Stimulated activated CD4-positive, alpha-beta T cell treated with anti-CD3 and anti-CD28 coated beads, Interleukin-1b, Interleukin-23, amount 100 ng/mL, for 24 hours (primary cell): ENCODE data around the gene FICD.
"Not testable (repeated sequence)": the region's sequence is repeated elsewhere in the genome, so short reads cannot be mapped to it uniquely, and the experiment has no call there.

Source experiments
- DNase-seq, 4 experiments: peaks; one replicate each; pipeline ENCODE4 v3.0.0-alpha.2; 2020; ENCODE audit warnings: low read depth in 4 of 4, low spot score in 1 of 4

FICD gene

DNA sequence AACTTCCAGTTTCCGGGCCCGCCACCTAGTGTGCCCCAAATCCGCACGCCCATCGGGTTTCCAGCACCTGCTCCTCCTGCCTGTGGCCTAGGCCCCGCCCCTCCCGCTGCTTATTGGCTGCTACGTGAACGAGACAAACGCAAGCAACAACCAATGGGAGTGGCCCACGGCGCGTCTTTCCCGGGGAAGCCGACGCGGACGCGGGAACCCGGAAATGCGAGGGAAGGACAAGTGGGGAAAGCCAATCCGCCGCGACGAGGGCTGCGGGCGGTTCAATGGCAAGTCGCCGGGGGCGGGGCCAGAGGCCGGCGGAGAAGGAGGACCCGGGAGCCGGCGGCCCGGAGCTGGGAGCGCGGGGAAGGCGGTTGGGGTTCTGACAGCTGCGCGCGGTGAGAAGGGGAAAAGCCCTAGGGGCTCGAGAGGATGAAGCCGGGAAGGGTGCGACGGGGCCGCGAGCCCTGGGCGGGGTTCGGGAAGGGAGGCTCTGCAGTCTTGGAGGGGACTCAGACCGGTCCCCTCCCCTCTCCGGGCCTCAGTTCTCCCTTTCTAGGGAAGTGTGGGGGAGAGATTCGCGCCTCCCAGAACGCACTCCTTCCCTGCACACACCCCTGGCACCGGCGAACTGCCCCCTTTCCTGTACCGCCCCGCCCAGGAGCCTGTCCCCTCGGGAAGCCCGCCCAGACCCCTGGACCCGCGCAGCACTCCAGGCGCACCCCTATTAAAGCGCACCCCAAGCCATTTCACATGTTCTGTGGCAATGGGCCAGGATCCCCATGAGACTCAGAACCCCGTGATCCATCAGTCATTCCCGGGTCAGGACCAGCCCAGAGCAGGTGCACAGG is at the start of gene FICD:
Gene FICD, plus strand, starts transcription at position 305 of the 842 bp plus-strand sequence. CDS start 1,696 bp downstream, outside the sequence.
- peak; percentile 97 to 100 (median 99) for DNase-seq

DNA sequence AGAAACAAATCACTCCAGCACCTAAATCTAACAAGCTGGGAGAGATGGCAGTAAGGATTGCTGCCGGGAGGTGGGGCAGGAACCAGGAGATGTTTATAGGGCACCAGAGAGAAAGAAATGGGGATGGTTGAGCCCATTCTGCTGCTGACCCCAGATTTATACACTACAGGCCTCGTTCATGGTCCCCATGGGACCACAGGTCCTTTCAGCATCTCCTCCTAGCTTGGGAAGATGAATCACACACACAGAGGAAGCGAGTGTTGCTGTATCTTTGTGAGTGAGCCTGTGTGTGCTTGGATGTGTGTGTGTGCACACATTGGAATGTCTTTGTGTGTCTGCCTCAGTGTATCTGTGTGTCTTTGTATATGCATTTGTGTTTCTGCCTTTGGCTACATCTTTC is 49.7 kb upstream of the FICD start:
- no peak for DNase-seq

DNA sequence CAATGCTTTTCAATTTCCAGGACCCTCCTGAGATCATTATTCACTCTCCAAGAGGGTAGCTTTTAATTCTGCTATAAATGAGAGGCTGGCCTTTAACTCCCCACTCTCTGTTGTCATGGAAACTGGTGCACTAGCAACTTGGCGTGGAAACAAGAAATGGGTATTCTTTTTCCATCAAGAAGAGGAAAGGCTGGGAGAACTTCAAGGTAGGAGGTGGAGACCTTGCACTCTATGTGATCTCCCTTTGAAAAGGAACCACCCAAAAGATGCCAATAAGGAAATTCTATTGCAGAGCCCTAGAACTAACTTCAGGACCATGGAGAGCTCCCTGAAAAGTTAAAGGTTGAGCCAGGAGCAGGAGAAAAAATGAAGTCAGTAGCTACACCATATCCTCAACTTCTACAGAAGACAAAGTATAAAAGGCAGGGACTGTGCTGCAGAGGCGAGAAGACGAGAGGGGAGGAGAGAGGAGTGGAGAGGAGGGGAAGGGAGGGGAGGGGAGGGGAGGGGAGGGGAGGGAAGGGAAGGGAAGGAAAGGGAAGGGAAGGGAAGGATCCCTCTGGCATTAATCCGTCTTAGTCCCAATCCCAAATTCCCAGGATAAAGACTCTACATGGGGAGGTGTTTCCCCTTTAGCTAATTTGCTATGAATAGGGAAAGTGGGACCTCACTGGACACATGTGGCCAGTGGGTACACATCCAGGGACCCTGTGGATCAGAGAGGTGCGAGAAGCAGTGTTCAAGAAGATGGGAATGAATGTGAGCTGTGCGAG is 46.7 kb upstream of the FICD start:
- no peak for DNase-seq

DNA sequence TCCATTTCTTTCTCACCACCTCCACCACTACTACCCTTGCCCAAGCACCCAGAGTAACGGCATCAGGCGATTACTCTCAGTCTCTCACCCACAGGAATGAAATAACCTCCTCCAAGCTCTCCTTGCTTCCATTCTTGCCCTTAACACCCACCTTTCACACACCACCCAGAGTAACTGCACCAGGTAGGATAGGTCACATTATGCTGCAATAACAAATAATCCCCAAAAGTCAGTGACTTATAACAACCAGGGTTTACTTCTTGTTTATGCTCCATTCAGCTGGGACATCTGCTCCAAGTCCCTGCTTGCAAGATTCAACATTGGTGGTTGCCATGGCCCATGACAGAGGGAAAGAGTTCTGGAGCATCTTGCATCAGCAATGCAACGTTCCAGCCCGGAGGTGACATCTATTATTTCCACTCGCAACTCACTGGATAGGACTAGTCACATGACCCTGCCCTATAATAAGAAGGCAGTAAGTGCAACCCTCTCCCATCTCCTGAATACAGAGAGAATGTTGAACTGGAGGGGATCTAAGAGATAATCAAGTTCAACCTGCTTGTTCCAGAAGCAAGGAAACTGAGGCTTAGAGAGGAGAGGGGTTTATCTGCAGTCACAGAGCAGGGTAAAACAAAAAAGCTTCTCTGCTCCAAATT is 41.5 kb upstream of the FICD start:
- DNase-seq = no peak

DNA sequence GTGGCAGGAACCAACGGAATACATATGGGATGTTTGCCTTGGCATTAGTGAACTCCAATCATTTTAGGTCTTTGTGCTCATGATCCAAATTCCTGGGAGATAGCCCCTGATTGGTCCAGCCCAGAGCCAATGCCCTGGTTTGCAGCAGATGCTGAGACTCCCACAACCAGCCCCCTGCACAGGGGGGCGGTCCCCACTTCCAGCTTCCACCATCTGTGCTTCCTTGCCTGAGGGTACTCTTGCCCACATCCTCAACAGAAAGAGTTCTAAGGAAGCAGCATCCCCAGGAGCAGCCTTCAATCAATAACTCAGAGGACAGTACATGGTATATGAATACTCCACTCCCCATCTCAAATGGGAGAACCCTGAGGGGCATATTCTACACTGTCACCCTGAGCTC is 39.7 kb upstream of the FICD start:
- no peak for DNase-seq

DNA sequence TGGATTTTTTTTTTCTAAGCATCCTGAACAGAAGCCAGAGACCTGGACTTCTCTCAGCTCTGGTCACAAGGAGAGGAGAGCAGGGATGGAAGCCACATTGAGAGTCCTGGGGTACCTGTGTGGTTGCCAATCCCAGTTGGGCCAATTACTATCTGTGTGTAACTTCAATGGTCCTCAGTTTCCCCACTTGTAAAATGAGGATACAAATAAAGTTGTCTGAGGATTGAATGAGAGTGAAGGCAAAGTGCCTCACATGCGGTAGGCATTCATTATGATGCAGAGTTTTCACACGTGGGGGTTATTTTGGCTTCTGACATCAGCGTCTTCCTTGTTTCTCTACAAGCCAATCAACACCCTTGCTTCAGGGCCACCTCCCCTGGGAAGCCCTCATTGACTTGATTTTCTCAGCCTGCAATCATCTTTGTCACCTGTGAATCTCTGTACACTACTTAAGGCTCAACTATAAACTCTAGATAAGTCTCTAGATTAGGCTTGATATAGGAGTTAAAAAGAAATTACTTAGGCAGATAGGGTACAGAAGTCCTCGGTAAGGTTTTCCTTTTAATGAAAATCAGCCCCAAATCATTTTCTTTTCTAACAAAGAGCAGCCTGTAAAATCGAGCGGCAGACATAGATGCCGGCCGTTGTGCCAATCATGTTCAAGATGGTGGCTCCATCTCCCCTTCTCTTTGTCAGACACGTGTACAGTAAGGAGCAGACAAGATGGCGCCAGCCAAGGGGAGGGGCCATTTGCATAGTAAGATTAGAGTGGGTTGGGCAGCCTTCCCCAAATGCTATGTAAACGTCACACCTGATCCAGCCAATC is 37.8 kb upstream of the FICD start:
- DNase-seq = no peak

DNA sequence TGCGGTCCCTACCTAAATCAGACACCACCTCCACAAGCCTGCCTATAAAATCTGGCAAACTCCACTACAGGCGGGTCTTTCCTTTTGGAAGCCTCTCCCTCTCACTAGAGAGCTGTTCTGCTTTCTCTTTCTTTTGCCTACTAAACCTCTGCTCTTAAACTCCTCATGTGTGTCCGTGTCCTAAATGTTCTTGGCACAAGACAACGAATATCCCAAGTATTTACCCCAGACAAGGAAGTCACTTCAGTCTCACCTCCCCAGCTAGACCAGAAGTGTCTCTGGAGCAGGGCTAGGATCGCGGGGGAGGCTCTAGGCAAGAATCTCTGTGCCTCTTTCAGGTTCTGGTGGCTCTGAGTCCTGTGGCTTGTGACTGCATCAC is 37.2 kb upstream of the FICD start:
- no peak for DNase-seq

DNA sequence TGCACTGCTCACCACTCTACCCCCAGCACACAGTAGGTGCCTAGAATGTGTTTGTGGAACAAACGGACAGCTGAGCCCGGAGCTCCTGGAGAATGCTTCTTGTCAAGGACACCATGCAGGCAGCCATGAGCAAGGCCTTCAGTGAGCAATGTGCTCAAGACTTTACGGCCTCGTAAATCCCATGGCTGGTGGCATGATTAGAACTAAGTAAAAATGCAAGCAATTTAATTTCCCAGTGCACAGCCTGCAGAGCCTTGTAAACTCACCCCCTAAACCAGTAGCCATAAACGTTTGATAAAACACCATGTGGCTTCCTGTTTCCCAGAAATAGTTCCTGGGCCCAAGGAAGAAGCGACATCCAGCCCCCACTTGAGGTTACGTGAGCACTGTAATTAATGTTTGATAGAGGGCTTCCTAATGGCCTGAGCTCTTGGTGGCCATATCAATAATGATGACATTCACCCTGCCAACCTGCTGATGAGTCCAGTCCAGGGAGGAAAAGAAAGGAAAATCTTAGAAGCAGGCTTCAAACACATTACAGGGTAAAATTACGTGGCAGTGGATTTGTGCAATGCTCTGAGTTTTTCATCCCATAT is 36.4 kb upstream of the FICD start:
- no peak for DNase-seq

DNA sequence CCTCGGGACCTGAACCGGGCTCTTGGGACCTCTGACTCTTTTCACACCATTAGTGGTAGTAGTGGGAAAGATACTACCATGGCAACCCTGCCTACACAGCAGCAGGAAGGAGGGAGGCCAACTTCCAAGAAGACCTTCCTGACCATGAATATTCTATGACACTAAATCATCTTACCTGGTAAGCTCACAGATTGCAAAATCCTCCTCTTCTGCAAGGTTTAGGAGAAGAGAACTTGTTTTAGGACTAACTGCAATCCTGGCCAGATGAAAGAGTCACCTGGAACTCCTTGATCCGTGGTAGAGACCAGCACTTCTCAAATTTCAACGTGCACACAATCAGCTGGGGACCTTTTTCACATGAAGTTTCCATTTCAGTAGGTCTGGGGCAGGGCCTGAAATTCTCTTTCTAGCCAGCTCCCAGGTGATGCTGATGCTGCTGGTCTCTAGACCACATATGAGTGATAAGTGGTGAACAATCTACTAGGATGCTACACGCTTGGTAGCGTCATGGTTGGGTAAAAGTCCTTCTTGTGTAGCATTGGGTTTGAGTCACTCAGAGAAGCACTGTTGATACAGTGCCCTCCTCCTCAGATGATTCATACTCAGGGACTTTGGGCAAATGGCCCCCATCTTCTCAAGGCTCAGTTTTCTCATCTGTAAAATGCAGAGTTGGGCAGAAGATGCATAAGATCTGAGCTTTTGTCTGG is 35.6 kb upstream of the FICD start:
- DNase-seq = no peak

DNA sequence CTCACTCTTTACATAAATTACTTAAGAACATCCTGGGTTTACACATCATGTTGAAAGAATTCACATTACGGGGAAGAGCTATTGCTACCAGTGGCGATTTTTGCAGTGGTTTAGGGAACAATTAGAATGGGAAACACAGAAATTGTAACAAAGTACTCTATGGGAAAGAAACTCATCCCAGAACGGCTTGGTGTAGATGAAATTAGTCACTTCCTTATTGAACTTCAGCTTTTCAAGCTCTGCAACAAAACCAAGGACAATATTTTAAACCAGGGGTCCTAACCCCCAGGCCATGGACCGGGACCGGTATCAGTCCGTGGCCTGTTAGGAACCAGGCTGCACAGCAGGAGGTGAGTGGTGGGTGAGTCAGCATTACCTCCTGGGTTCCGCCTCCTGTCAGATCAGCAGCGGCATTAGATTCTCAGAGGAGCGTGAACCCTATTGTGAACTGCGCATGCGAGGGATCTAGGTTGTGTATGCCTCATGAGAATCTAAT is 32.3 kb upstream of the FICD start:
- DNase-seq = no peak

DNA sequence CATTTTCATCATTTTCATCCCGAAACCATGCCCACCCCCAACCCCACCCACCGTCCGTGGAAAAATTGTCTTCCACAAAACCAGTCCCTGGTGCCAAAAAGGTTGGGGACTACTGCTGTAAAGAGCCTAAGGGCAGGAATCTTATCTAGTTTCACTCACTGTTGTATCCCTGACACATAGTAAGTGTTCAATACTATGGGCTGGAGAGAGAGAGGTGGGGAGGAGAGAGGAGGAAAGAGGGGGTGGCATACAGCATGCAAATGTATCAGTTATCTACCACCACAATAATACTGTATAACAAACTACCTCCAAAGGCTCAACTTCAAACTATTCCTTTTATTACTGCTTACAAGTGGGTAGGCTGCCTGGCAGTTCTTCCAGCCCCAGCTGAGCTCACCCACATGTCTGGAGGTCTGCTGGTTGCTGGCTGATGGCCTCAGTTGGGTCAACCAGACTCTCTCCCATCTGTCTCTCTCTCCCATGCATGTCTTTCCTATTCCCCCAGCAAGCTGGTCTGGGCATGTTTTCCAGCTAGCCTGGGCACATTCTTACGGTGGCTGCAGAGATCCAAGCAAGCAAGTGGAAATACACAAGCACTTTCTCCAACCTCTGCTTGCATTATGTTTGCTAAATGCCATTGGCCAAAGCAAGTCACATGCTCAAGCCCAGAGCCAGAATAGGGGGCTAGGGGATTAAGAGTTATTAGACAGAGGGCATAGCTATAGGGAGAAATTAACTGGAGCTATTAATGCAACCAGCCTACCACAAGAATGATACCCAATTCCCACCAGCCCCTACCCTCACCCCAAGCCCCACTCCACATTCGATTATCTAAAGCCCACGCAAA is 31.6 kb upstream of the FICD start:
- DNase-seq = no peak

DNA sequence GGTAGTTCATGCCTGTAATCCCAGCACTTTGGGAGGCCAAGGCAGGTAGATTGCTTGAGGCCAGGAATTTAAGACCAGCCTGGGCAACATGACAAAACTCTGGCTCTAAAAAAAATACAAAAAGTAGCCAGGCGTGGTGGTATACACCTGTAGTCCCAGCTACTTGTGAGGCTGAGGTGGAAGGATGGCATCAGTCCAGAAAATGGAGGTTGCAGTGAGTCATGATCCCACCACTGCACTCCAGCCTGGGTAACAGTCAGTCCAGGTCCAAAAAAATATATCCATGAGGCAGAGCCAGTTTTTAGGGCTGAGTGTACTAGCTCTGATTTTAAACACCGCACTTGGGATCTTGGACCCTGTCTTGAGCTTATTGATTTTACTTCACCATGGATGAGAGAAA is 30.6 kb upstream of the FICD start:
- no peak for DNase-seq

DNA sequence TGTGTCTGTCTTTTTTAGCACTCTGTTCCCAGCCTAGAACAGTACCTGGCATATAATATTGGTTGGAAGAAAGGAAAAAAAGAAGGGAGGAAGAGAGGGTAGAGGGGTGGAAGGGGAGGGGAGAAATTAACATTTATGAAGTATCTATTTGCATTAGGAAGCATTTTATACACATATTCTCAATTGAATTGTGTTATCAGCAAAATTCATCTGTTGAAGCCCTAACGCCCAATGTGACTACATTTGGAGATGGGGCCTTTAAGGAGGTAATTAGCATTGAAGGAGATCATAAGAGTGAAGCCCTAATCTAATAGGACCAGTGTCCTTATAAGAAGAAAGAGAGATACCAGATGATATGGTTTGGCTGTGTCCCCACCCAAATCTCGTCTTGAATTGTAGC is 30.2 kb upstream of the FICD start:
- no peak for DNase-seq

DNA sequence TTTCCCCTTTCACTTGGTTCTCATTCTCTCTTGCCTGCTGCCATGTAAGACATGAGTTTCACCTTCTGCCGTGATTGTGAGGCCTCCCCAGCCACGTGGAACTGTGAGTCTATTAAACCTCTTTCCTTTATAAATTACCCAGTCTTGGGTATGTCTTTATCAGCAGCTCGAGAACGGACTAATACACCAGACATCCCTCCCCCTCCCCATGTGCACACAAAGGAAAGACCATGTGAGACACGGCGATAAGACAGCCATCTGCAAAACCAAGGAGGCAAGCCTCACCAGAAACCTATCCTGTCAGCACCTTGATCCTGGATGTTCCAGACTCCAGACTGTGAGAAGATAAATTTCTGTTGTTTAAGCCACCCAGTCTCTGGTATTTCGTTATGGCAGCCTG is 29.7 kb upstream of the FICD start:
- not testable (repeated sequence) for DNase-seq

DNA sequence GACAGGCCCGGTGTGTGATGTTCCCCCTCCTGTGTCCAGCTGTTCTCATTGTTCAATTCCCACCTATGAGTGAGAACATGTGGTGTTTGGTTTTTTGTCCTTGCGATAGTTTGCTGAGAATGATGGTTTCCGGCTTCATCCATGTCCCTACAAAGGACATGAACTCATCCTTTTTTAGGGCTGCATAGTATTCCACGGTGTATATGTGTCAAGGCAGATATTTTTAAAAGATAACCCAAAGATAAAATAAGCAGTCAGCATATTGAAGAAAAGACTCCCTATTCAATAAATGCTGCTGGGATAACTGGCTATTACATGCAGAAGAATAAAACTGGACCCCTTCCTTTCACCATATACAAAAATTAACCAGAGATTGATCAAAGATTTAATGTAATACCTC is 28.0 kb upstream of the FICD start:
- not testable (repeated sequence) for DNase-seq

DNA sequence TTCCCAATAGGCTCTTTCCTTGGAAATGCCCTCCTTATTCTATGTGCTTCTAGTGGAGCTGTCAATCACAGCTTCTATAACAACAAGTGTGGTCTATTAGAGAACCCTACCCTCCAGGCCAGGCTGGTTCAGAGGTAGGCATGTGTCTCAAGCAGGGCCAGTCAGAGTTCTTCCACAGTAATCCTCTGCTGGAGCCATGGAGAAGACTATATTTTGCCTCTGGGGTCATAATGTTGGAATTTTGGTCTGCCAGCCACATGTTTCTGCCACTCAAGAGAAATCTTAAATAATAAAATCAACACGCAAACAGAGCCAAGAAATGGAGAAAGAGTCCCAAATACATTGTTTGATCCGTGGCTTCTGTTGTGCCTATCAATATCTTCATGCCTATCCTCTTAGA is 23.8 kb upstream of the FICD start:
- DNase-seq = no peak

DNA sequence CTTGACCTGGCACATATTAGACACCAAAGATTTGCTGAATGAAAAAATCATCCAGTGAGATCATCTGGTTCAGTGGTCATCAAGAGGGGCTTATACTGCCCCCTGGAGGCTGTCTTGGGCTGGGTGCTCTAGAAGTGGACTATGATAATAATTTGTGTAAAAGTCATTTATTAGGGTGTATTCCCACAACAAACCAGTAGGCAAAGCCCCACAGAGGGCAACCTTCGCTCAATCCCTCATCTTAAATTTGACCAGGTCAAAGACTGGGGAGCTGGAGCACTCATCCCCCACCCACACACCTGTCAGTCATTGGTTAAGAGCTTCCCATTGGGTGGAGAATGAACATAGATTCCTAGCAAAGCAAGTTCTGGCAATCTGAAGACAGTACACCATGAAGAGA is 20.0 kb upstream of the FICD start:
- DNase-seq = no peak

DNA sequence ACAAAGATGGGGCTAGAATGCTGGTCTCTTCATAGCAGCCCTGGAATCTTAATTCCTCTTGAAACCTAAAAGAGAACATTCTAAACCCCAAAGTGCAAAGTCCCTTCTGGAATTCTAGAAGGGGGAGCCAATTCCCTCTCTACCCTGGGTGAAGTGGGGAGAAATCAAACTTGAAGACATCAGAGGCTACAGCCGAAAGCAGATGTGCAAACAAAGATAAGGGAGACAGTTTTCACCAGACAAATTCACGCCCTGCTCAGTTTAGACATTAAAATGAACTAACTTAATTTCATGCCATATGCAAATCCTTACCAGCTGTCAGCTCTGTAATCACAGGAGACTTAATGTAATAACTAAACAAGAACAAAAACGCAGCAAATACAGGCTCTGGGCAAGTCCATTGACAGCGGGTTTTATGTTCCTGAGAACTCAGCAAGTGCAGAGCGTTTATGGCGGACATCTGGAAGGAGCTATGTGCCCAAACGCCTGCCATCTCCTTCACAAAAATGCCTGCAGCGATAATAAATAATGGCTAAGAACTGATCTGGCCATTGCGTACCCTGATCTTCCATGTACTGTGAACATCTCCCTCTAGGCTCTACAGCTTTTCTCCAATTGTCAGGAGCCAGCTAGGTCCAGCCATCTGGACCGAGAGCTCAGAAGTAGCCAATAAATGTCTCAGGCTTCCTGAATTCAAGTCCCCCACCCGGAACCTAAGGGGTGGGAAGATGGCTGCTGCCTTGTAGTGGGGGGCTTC is 19.1 kb upstream of the FICD start:
- DNase-seq = no peak
